Myocyte (in vitro differentiated cells): ENCODE results near the gene ETV6. TPM values are rescaled to one million over a fixed set of nuclear protein-coding genes. Genes with fewer than 3 reads are reported as not detected.

Experiments
- DNase-seq: peaks from one replicate; pipeline ENCODE4 v3.0.0-alpha.2; 2012; ENCODE audit warnings: low read depth
- total RNA-seq: library from RNA; depleted of rRNA; stranded (reverse); fragments of >200 nt; gene quantifications from 2 replicates; pipeline ENCODE4 v1.2.3, GENCODE V29; 2014

ETV6 gene
- total RNA-seq, 1 donor from 2014 or later, result 9.7 TPM

DNA sequence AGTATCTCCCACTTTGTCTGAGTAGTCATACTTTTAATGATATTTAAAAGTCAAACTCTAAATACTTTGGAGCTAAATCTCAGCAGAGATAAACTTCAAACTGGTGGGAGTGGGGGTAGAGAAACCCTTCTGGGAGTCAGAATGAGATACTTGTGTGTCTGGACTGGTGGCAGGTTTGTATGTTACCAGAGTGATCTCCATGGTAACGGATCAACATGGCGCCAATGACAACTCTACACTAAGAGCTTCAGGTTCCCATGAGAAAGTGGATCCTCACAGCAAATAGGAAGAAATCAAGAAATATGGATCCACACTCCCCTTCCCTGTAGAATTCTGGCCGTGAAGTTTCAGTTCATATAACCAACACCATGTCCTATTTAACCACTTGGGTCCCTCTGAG lies 121.9 kb downstream of the ETV6 start:
- DNase-seq, result no peak

GRCh38 chr12:11771895-11772502 lies 122.5 kb downstream of the ETV6 start:
- DNase-seq, result no peak

DNA sequence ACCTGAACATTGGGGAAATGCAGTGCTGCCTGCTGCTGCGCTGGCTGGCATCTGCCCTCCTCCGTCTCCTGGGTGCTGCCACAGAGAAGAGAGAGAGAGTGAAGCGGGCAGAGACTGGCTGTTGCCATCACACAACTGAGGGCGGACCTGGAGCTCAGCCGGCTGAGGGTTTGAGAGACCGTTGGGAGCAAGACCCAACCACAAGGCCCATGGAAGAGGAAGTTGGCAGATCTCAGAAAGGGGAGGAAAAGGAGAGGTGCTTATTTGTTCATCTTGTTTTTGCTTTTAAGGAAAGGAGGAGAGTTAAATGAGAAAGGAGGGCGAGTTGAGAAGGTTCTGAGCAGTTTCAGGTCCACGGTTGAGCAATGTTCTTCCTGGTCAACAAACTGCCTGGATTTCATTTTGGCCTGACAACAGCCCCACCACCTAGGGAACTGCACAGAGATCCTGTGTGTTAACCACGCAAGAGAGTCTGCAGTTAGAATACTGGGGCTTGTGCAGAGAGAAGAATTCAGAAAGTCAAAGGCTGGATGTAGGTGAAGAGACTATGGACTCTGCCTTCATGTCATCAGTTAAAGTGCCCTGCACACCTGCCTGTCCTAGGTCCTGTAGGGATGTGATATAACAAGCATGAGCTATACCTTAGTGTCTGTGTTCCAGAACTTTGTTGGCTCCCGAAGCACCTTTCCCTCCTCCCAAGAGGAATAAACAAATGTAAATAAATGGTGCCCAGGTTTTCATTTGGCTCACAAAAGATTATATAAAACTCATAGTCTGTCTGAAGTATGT lies 124.6 kb downstream of the ETV6 start:
- no peak for DNase-seq

GRCh38 chr12:11774821-11775220 lies 125.3 kb downstream of the ETV6 start:
- no peak for DNase-seq

DNA sequence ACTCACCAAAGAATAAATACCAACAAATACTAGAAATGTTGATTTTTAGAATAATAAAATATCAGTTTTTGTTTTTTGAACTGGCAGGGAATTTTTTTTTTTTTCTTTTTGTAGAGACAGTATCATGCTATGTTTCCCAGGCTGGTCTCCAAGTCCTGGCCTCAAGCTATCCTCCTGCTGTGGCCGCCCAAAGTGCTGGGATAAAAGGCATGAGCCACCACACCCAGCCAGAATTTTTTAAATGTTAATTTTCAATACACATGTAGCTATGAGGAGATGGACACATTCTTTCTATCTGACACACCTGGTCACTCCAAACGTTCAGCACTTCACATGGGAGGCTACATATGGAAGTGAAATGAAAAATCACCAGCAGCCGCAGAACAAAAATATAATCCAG lies 126.8 kb downstream of the ETV6 start:
- no peak for DNase-seq

DNA sequence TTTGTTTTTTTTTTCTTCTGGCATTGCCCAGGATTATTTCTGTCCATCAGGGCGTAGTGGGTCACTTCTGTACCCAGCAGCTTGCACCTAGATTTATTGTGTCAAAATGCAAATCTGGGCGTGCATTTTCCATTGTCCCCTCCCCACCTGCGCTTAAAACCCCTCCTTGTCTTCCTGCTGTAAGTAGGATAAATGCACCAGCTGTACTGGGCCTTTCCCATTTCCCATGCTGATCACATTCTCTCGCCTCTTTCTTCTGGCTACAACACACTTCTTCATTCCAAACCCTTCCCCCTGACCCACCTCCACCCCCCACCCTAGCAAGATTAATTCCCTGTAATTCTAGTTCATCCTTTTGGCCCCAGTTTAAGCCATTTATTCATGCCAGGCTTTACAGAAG lies 128.0 kb downstream of the ETV6 start:
- no peak for DNase-seq

GRCh38 chr12:11777962-11778361 lies 128.5 kb downstream of the ETV6 start:
- no peak for DNase-seq

DNA sequence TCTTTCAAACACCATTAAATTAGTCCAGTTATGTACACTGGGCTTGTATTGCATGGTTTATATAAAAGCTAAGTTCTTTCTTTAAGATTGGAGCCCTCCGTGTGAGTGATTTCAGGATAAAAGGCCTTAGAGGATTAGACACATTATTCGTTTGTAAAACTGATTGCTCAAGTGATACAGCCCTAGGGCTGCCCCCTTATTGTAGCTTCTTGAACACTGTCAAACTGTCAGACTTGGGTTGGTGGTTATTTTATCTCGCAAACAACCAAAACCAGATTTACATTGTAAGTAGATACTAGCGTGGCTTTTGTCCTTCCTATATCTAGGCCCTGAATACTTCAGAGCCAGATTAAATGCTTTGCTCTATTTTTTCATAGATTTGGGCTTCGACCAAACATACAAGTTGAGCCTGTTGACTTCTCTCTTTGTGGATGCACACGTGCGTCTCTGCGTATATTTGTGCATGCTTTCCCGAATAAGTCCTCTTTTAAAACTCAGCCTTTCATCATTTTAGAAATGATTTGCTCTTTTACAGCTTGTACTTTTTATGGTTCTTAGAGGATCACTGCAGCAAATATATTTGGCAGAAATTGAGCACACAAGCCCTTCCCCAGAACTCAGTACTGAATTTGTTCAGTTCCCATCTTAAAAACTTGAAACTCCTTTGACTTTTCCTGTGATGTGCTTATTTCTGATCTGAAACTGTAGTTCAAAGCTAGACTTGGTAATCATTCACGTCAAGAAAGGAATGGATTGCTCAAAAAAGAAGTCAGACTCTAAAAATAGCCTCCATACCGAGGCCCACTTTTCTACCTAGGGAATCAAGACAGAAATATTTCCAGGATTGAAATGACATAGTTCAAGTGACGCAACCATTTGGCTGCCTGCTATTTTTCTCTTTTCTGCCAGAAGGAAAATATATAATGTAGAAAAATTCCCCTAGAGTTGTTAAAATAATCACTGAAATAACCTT lies 129.5 kb downstream of the ETV6 start:
- no peak for DNase-seq

DNA sequence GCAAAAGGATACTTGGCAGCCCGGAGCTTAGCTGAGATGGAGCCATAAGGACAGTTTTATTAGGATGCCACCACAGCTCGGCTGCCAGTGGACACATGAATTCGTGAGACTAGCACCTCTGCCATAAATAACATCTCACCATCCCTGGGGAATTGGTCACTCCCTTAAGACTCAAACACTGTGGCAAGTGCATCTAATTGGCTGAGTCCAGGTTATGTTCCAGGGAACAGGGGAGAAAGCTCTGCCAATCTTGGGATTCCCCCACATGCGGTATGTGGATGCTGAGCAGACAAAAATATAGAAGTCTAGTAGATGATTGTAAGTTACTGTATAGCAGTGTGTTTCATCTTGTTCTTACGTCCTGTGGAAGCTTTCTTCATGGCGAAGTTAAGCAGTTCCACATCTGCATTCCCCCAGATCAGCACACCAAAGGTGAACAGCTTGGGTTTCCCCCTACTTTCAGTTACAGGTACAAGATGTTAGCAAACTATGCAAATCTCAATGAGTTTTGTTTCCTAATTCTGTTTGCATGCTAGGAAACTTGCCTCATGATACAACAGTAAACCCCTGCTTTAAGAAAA lies 131.1 kb downstream of the ETV6 start:
- peak; percentile 57 for DNase-seq

GRCh38 chr12:11782914-11783420 lies 133.5 kb downstream of the ETV6 start:
- DNase-seq, result no peak

- peak; percentile 82 for DNase-seq
Measured at GRCh38 chr12:11785712-11786111, 136.2 kb downstream of the ETV6 start.

DNA sequence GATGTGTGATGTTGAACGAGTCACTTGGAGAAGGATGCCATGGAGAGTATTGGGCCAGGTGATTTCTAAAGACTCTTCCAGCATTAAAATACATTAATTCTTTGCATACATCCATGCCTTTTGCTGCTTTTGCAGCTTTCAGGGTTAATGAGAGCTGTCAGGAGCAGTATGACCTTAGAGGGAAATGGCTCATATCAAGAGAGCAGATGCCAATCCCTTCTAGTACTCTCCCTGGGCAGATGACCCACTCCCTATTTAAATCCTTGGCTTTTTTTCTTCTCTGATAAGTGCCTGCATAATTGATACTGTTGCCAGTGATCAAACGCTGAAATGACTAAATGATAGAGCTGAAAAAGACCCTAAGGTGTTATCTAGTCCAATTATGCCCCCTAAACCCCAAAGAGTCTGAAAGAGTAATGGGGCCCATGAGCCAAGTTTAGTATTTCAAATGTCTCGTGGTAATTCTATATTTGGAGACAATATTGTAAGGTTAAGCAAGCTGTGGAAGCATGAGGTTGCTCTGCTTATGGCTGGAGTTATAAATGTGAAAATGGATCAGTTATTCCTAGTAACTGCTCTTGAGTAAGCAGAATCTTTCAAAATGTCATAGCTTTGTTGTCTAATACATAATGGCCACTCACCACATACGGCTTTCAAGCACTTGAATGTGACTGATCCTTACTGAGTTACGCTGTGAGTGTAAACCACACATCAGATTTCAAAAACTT lies 137.3 kb downstream of the ETV6 start:
- DNase-seq, result no peak

- no peak for DNase-seq
Measured at GRCh38 chr12:11787437-11787836, 138.0 kb downstream of the ETV6 start.

DNA sequence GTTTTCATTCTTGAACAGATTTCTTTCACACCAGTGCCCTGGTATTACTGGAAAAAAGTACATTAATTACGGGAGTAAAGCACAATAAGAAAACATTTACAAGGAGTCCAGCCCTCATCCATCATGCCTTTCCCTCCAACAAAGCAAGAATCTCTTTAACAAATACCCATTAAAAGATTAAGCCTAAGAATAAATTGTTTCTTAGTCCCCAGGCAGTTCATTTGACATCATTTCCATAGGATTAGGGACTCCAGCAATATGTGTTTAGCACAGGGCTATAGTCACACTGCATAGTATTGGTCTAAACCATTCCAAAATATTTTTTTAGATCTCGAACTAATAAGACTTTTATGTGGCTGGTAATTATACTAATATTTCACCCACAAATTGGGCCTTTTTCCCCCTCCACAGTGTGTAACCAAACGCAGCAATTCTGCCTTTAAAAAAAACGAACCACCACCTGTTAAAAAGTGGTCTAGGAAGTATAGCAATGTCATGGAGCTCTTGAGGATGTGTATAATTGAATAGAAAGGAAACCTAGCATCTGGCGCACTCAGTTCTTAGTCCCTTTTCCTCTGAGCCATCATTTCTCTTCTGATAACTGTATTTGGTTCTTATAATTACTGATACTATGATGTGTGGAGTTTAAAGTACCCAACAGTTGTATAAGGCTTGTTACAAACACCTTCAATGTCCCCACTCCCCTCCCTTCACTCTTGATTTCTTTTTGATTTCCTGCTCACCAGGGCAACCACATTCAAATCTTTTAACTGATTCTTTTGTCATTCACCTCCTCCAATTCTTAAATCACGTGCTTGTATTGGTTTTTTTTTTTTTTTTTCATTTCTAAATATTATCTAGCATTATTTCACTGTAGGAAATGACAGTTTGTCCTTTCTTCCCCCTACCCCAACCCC lies 138.7 kb downstream of the ETV6 start:
- DNase-seq, result no peak

GRCh38 chr12:11793921-11794710 lies 144.6 kb downstream of the ETV6 start:
- DNase-seq, result peak; percentile 70

DNA sequence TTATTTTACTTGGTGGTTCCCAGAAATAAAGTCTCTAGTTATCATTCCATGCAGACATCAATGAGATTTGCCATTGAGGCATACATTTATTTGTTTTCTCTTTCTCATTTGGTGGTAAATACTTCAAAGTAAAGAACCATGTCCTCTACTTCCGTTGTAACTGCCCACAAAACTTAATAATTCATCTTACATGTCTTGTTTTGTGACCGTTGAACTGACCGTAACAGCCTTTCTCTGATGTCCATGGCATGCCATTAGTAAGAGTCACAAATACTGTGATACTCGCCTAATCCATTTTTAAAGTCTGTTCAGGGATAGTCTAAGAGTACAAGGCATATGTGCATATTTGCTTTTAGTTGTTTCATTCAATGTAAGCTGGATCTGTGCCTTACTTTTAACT lies 145.3 kb downstream of the ETV6 start:
- no peak for DNase-seq

DNA sequence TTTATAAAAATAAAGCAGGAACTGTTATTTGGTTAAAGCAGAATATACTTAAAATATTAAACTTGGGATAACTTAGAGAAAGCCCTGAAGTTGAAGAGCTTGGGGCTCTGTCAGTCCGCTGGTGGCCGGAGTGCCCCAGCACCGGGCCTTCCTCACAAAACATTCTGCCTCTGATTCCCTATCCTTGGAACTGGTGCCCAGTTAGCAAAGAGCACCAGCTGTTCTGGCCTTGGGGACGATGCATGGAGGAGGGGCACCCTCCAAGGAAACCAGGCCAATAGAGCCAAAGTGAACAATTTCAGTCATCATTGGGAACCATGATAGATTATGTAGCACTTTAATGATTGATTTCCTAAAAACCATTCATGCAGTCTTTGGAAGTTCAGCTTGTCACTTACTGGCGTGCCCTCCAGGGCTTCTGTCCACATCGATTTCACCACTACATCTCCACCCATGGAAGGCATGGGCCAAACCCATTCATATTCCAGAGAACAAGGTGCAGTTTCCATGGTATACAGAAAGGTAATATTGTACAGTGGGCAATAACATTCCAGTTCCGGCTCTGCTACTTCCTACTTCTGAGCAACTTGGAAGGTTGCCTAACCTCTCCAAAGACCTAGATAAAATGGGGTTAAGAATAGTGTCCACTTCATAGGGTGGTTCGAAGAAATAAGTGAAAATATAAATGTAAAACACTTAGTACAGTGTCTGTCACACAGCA lies 145.9 kb downstream of the ETV6 start:
- peak; percentile 52 for DNase-seq

DNA sequence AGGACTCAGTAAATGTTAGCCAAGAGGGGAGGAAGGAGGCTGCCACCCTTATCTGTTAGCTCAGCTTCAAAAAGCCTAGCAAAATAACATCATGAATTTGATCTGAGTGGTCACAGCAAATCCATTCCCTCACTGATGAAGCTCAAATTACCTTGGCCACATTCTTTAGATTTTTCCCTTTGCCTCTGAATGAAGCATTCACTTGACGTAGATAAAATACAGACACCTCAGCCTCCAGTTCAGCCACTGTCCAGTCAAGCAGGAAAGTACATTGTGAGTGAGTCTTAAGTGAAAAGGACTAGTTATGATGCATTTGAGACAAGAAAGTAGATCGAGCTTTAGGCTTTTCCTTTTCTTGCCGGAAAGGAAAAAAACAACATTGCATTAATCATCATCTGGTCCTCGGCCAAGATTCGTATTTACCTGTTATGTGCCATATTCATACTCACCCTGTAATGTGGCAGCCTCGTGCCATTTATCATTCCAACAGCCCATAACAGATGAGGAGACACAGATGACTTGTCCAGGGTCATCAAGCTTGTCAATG lies 146.5 kb downstream of the ETV6 start:
- peak; percentile 71 for DNase-seq
